Activated CD8-positive, alpha-beta memory T cell treated with anti-CD3 and anti-CD28 coated beads for 24 hours (primary cell): ENCODE results near the gene PROK1.

ENCODE experiments used
- DNase-seq: peaks from one replicate; pipeline ENCODE4 v3.0.0-alpha.2; 2020

Gene PROK1

DNA sequence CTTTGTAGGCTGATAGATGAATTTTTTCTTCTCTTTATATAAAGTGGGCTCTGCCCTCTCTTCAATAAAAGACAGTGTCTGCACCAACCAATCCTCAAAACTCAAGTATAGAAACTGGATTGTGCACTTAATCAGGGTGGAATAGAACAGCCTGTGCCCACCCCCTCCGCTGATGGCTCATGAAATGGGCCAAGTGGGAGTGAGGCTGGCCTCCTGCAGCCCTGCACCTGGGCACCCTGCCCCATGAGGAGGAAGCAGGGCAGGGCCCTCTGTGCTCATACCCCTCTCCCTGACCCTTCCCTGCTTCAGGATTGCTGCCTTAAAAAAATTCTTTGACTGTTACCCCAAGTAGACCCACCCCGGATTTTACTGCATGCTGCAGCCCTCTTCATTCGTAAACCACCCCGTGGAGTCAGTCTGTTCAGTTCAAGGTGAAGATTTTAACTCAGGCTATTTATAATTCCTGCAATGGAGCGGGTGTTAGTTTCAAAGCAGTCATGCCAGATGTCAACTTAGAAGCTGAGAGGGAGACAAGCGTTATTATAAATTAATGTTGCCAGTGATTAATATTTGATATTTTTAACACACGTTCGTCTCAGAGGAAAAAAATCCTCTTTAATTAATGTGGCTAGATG, 15.8 kb downstream of the PROK1 start:
- DNase-seq: no peak

- DNase-seq: no peak
Measured at GRCh38 chr1:110471131-110471530, 20.2 kb downstream of the PROK1 start.

DNA sequence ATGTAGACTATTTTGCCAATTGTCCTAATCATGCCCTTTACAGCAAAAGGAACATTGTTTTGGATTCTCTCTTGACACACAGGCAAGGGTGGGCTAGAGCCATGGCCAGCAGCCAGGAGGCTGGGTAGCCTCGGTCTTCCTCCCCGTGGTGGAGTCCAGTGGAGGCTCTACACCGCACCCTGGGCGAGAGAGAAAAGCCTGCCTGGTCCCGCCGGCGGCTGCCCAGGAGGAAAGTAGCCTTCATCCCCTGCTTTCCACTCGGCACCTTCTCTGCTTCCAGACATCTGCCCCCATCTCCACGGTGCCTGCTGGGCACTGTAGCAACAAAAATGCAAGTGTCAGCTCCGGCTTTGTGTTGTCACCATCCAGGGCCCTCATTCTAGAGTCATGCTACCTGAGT, 21.6 kb downstream of the PROK1 start:
- no peak for DNase-seq

GRCh38 chr1:110474444-110474843, 23.5 kb downstream of the PROK1 start:
- no peak for DNase-seq

- DNase-seq: no peak
Measured at GRCh38 chr1:110475362-110476027, 24.5 kb downstream of the PROK1 start.

DNA sequence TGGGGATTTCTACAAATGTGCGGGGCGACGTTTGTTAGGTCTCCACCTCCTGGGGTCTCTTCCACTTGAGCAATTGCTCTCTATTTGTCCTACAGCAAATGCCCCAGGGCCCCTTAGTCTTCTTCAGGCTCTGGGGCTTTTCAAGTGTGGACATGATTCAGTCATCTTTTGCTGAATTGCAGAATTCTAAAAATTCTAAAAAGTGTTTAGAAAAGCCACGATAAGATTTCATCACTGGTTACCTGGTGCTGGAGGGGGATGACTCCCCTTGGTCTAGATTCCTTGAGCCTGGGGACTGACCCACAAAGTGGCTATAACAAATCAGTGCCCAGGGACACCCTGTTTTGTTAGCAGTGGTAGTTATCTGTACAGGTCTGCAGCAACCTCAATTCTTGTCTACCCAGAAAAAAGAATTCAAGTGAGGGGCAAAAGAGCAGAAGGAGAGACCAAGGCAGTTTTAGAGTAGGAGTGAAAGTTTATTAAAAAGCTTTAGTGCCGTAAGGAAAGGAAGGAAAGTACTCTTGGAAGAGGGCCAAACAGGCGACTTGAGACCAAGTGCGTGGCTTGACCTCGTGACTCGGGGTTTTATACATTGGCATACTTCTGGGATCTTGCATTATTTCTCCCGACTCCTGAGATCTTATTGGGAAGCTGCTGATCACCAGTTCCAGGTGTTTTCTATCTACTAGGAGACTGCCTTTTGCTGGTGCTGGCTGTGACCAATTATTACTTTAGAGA, 25.2 kb downstream of the PROK1 start:
- DNase-seq: no peak

- DNase-seq: no peak
Measured at GRCh38 chr1:110477041-110477440, 26.1 kb downstream of the PROK1 start.

DNA sequence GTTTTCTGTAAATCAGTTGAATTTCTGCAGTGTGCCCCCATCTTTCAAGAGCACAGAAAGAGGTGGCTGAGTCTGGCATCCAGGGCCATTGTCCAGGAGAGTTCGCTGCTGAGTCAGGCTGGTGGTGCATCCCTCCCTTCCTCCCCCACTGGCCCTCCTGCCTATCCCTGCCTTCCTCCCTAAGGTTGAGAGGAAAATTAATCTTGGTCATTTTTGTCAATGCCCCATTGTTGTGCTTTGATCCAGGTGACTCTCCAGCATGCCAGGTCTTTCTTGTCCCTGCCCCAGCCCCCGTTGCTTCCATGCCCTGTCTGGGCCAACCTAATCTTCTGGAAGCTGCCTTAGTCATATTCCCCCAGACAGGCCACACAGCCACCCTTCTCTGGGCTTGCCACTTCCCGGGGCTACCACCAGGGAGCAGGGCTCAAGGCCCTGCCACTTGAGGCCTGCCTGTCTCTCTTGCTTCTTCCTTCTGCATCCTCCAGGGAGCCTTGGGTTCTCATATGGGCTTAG, 26.6 kb downstream of the PROK1 start:
- no peak for DNase-seq

GRCh38 chr1:110477967-110478640, 27.2 kb downstream of the PROK1 start:
- no peak for DNase-seq

- no peak for DNase-seq
Measured at GRCh38 chr1:110478886-110479285, 27.9 kb downstream of the PROK1 start.

DNA sequence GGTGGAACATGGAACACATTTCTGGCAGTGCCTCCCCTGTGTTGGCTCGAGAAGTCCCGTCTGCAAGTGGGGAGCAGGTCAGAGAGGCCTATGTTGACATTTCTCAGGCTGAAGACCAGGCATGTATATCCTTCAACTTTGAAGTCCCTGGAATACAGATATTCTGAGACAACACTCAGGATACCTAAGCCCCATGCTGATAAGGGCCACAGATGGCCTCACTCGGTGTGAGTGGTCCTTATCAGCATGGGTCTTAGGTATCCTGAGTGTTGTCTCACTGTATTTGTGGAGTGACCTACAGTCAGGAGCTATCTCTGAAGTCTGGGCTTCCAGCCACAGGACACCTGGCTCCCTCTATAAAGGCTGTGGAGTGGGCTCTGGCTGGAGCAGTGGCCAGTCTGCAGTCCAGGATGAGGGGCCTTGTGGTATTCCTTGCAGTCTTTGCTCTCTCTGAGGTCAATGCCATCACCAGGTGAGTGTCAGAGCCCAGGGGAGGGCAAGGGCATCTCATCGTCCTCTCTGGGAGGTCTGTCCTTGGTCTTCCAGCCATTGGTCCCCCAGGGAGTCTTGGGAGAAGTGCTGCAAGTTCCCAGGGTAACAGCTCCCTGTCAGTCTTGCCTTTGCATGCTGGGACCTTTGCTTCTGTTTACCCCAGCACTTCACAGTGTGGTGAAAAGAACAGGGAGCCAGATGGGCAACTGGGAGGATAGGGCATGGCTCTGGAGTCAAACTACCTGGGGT, 29.6 kb downstream of the PROK1 start:
- no peak for DNase-seq

GRCh38 chr1:110481968-110482623, 31.1 kb downstream of the PROK1 start:
- no peak for DNase-seq

GRCh38 chr1:110482662-110483307, 31.8 kb downstream of the PROK1 start:
- no peak for DNase-seq

GRCh38 chr1:110483308-110483685, 32.3 kb downstream of the PROK1 start:
- DNase-seq: no peak

DNA sequence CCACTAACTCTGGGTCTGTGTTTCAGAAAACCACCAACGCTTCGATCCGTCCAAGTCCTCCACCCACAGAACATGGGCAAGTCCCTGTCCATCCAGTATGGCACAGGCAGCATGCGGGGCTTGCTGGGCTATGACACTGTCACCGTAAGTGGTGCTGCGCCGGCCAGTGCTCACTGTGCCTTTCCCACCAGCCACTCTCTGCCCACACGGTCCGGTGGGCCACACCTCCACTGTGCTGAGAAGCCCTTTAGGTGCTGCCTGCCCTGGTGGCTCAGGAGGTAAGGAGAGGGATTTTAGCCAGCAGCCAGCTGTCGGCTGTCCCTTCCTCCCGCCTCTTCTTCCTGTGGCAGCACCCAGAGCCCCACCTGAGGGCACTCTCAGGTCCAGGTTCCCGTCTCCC, 33.9 kb downstream of the PROK1 start:
- DNase-seq: no peak

DNA sequence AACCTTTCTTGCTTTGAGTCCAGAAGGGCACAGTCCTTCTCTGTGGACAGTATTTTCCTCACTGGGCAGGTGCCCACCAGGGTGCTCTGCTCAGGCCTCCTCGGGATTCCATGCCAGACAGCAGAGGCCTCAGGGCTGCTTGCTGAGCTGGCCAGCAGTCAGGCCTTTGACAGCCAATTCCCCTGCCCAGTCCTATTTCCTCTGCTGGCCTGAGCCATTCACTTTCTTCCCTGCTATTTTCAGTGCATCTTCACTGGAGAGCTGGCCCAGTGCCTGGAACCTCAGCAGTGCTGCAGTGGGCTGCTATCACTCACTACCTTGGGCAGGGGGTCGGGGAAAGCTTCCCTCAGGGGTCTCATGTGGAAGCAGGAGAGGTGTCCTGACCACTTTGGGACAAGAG, 34.8 kb downstream of the PROK1 start:
- DNase-seq: no peak

- DNase-seq: no peak
Measured at GRCh38 chr1:110487726-110488125, 36.8 kb downstream of the PROK1 start.

DNA sequence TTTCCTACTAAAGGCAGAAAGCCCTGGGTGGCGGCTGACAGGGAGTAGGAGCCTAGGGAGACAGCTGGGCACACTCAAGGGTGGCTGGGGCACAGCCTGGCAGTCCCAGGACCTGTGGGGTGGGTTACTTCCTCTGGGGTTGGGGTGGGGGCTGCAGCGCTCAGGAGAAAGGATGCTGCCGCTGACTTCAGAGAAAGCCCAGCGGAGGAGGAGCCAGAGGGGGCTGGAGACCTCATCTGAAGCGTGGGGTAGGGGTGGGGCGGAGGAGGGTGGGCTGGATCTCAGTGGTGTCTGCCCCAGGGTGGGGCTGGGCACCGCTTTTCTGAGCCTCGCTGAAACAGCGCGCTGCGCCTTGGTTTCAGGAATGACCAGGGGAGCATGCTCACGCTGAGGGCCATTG, 37.2 kb downstream of the PROK1 start:
- DNase-seq: no peak

DNA sequence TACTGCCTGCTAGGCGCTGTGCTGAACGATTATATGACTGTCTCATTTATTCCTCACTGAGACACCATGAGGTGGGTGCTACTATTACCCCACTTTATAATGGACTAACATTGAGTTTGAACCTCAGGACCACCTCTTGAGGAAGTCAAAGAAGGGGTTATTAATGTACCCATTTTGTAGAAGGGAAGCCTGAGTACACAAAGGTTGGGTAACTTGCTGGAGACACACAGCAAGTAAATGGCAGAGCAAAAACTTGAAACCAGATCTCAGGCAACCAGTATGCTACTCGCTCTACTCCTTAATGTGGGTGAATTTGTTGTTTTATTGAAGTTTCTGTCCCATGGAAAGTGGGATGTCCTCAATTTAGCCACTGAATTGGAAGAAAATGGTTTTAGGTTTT, 37.9 kb downstream of the PROK1 start:
- DNase-seq: no peak

GRCh38 chr1:110489406-110489805, 38.5 kb downstream of the PROK1 start:
- DNase-seq: no peak

- no peak for DNase-seq
Measured at GRCh38 chr1:110489973-110490542, 39.1 kb downstream of the PROK1 start.
